DMS153 treated with DMSO at 0.1 percent for 48 hours (cell line): ENCODE measurements around the gene ZSWIM3.
"Not testable (repeated sequence)": the region's sequence is repeated elsewhere in the genome, so short reads cannot be mapped to it uniquely, and the experiment has no call there.

ENCODE experiments used
- DNase-seq: peaks from one replicate; lab custom pipeline; 2025; ENCODE audit not compliant: unreplicated experiment; lab: John Stamatoyannopoulos, UW

ZSWIM3 gene

GRCh38 chr20:45857114-45857881 is at the start of gene ZSWIM3, which contains the start of gene ACOT8:
Gene ZSWIM3 (plus strand): TSS chr20:45857614. CDS start chr20:45857826, 212 bp downstream.
Gene ACOT8 (minus strand): TSS chr20:45857392. CDS start chr20:45857315, 77 bp downstream.
- DNase-seq = peak; percentile 98

- DNase-seq = no peak
Measured at GRCh38 chr20:45810191-45810970, 47.0 kb upstream of the ZSWIM3 start.

GRCh38 chr20:45812157-45813005 is 45.0 kb upstream of the ZSWIM3 start, which contains the start of gene UBE2C:
Gene UBE2C (plus strand): TSS chr20:45812644. CDS start chr20:45812696, 52 bp downstream.
- peak; percentile 98 for DNase-seq

GRCh38 chr20:45813006-45813340 is 44.4 kb upstream of the ZSWIM3 start:
- no peak for DNase-seq

DNA sequence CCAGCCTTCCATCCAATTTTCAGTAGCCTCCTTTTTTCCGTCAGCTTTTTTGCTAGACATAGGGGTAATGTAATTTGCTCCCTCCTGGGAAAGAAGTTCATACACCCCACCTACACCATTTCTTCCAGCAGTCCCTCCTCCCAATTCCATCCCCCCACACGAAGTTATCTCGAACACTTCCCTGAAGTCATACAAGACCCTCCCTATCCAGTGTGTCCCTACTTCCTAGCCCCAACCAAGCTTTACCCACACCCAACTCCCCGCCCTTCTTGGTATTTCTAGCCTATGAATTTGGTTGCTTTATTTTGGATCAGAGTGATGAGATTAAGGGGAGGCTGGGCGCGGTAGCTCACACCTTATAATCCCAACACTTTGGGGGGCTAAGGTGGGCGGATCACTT is 43.9 kb upstream of the ZSWIM3 start:
- no peak for DNase-seq

GRCh38 chr20:45814314-45814713 is 43.1 kb upstream of the ZSWIM3 start:
- no peak for DNase-seq

DNA sequence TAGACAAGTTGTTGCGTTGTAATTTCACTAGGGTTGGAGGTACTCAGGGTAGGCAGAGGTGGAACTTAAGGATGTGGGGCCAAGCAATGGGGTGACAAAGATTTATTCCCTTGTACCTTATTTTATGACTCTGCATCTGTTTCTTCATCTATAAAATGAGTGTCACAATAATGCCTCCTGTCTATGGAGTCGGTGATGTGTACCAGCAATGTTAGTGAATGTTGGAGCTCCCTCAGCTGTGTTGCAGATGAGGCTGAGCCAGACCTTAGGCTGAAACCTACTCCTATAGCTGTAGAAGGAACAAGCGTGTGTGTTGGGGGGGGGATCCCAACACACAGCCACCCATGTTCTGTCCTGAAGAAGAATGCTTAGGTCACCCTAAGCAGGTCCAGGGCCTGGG is 40.5 kb upstream of the ZSWIM3 start:
- no peak for DNase-seq

DNA sequence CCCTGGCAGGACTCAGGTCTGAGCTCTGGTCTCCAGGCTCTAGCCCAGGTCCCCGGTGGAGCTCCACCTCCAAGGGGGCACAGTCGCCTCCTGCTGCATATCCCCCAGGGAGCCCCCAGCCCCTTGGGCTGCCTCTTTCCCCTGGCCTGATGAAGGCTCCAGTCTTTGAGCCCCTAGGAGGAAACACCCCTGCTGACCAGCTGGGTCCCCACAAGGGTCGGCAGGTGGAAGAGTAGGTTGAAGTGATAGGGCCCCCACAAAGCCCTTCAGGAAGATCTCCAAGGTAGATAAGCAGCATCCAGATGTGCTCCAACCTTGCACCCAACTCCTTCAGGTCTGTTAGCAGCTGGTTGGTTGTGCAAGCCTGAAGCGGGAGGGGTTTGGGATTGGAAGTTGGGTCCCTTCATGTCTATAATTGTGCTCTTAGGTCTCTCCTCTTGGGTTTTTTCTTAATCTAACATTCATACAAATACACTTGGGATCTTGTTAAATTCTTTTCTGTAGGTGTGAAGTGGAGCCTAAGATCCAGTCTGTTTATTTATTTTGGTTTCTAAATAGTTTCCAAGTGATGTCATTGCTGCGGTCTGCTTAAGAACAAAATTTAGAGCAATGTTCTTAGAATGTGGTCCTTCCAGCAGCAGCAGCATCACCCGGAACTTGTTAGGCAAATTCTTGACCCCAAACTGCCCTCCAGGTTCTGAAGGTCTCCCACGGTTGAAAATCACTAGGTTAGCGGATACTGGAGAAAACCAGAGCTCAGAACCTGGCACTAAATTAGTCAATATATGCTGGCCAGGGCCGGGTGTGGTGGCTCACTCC is 39.8 kb upstream of the ZSWIM3 start:
- no peak for DNase-seq

DNA sequence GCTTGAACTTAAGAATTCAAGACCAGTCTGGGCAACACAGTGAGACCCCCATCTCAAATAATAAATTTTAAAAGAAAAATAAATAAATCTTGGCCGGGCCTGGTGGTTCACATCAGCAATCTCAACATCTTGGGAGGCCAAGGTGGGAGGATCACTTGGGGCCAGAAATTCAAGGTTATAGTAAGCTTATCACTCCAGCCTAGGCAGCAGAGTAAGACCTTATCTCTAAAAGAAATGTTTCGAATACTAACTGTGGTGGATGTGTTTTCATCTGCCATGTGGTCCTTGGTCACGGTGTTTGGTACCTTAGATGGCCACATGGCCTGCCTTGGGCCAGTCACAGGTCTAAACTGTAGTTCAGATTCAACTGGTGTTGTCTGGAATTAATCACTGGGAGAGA is 39.2 kb upstream of the ZSWIM3 start:
- DNase-seq = no peak

DNA sequence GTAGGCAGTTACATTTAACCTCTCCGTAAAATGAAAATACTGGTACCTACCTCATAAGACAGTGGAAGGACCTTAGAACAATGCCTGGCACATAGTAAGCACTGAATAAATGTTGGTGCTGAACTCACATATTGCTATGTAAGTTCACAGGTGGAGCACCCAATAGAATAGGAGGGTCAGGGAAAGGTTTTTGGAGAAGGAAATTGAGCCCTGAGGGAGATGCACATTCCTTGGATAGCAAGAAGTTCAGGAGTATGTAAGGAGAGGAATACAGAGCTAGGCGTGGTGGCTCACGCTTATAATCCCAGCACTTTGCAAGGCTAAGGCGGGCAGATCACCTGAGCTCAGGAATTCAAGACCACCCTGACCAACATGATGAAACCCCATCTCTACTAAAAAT is 37.9 kb upstream of the ZSWIM3 start:
- DNase-seq = no peak

DNA sequence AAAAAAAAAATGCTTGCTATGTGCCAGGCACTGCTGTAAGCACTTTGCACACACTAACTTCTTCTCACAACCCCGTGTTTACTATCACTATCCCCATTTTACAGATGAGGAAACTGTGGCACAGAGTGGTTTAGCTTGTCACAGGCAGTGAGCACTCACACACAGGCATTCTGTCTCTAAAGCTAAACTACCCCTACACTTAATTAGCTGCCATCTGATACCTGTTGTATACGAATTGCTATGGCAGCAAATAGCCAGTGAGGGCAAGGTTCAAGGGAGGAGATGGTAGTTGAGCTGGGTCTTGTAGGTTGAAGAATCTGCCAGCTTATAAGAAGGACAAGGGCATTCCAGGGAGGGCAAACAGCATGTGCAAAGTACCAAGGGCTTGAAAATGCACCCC is 35.5 kb upstream of the ZSWIM3 start:
- no peak for DNase-seq

DNA sequence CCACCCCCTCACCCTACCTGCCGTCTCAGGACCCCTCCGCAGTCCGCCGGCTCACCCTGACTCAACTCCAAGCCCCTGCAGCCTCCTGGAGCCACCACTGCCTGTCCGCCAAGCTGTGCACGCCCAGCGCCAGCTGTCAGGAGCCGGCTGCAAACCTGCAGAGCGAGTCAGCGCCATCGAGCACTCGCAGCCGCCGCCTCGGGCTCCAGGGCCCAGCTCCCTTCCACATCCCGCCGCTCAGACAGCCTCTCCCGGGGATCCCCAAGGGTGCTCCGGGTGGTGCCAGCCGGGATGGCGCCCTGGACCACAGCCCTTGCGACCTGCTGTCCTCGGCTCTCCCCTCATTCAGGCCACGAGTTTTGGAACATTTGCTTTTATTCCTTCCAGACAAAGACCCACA is 34.6 kb upstream of the ZSWIM3 start:
- peak; percentile 16 for DNase-seq

- peak; percentile 13 for DNase-seq
Measured at GRCh38 chr20:45823949-45824835, 33.2 kb upstream of the ZSWIM3 start.

DNA sequence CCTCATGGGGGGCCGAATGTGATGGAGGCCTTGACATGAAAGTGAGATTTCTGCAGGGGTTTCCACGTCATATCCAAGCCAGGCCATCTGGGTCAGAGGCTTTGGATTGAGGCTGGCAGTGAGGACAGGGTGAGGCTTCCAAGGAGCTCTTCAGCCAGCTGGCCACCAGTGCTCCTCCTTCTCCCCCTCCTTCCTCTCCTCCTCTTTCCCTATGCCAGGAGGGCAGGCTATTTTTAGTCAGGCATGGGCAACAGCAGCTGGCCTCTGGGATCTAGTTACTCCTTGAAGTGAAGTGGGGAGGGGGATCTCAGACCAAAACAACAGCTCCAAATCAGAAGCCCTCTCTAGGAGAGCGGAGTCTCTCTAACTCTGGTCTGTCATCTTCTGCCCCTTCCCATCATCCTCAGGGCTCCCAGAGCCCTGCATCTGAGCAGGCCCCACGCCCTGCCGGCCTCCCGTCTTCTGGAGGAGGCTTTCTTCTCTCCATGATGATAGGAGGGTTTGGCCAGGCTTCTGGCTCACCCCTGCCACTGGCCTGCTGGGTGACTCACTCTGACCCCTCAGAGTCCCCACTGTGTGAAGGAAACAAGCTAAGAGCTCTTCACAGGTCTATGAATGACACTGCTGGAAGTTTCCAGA is 30.9 kb upstream of the ZSWIM3 start:
- DNase-seq = no peak

DNA sequence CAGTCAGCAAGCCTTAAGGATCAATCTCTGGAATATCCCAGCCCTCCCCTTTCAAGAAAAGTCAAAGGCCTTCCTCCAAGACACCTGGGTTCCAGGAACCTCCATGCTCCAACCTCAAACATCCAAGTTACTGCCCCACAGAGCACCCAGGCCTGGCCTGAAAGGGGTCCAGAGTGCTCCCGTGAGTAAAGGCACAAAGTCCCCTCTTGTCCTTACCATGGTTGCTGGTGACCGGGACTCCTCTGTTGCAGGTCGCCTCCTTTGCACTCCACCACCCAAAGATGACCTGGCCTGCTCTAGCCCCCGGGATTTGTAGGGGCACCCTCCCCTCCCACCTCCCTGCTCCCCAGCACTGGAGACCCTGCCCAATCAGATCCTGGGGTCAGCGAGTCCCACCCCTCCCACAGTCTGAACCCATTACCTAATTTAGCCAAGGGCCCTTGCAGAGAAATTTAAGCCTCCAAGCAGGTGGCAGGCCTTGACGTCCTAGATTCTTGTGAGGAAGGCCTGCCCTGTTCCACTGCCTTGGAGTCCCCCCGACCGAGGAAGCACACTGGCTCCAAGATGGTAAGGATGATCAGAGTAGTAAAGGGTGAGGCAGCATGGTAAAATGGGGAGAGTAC is 30.3 kb upstream of the ZSWIM3 start, which contains the start of gene TNNC2:
Gene TNNC2, minus strand, starts transcription at position 283 of the 623 bp plus-strand sequence. Its CDS starts 64 bp downstream, at position 219.
- no peak for DNase-seq

DNA sequence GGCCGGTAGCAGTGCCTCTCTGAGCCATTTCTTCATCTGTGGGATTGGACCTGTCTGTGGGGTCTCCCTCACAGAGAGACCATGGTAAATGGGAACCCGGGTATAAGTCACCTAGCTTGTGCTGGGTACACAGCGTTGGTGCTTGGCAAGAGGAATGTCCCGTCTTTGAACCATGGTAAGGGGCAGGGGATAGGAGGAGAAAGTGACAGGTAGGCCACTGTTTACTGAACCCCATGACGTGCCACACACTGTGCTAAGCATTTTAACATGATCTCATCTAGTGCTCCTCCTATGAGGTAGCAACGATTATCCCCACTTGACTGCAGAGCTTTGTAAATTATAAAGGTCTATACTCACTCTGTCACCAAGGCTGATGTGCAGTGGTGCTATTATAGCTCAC is 29.7 kb upstream of the ZSWIM3 start:
- DNase-seq = no peak

DNA sequence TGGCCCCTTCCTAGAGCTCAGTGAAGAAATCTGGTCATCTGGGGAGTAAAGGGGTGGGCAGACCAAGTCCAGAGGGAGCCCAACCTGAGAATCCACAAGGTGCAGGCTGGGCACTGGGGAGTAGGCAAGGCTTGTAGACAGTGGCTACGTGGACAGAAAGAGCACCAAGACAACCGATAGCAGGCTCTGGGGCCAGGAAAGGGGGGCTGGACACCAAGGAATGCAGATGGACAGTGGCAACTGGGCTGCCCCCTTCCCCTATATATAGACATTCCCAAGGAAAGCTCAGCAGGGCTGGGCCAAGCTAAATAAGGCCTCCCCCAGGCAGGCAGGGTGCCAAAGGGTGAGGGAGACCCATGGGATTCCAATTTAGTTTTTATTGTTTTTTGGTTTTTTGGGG is 28.8 kb upstream of the ZSWIM3 start:
- no peak for DNase-seq

DNA sequence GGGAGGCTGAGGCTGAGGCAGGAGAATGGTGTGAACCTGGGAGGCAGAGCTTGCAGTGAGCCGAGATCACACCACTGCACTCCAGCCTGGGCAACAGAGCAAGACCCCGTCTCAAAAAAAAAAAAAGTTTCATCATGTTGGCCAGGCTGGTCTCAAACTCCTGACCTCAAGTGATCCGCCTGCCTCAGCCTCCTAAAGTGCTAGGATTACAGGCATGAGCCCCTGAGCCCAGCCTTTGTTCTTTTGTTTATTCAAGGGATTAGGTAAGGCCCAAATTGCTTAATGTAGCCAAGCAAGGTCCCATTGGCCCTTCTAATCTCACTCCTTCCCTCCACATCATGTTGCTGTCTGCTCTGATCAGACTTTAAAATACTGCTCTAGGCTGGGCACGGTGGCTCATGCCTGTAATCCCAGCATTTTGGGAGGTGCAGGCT is 27.7 kb upstream of the ZSWIM3 start:
- DNase-seq = not testable (repeated sequence)
